Measurements from ENCODE around the gene RPAP2.

RPAP2 gene

GRCh38 chr1:92343061-92343460 lies 44.2 kb downstream of the RPAP2 start:
- no peak overlapping the region for H3K27ac ChIP-seq (ENCODE audit: extremely low read depth, low read depth, low read length)

GRCh38 chr1:92346866-92347640 lies 48.2 kb downstream of the RPAP2 start:
- H3K36me3 ChIP-seq (ENCODE audit: control insufficient read depth in 2 of 2, insufficient read depth in 1 of 2, low read length in 2 of 2): peaks cover 12 to 55% of the 10 kb centered on the region in 2 experiments; a peak in 2 of 3 replicates
- TF ChIP-seq ZNF560 (tag by site-specific recombination; IDR thresholded peaks at IDR 0.05; ENCODE audit: borderline replicate concordance) (no peak), REPIN1 (tag by site-specific recombination; IDR thresholded peaks at IDR 0.05; ENCODE audit: low read depth) (no peak), ZNF311 (tag by site-specific recombination; IDR thresholded peaks at IDR 0.05; ENCODE audit: borderline replicate concordance) (no peak), MZF1 (tag by site-specific recombination; IDR thresholded peaks at IDR 0.05; ENCODE audit: borderline replicate concordance) (no peak), ZNF221 (tag by site-specific recombination; IDR thresholded peaks at IDR 0.05; ENCODE audit: borderline replicate concordance) (no peak), ZNF248 (tag by site-specific recombination; IDR thresholded peaks at IDR 0.05) (no peak), PRDM1 (tag by site-specific recombination; IDR thresholded peaks at IDR 0.05) (no peak), ZNF423 (tag by site-specific recombination; IDR thresholded peaks at IDR 0.05) (no peak), ATF2 (tag by site-specific recombination; IDR thresholded peaks at IDR 0.05; ENCODE audit: low read depth) (no peak)
- H3K27ac ChIP-seq (ENCODE audit: extremely low read depth, low read depth, low read length): no peak overlapping the region
- POLR2A ChIA-PET: no interaction called here
- no peaks in the 10 kb centered on the region for H3K9me3 ChIP-seq (ENCODE audit: control insufficient read depth, insufficient read depth, low read depth, low read length)
- H3K4me1 ChIP-seq (ENCODE audit: control insufficient read depth, insufficient read depth, low read length): no peaks in the 10 kb centered on the region
- CTCF ChIA-PET: no interaction called here
- no peak overlapping the region for H3K4me3 ChIP-seq (ENCODE audit: low read depth, low read length)

More at GRCh38 chr1:92343061-92343460, 44.2 kb downstream of the RPAP2 start:
- TF ChIP-seq ZNF175 (tag by site-specific recombination; IDR thresholded peaks at IDR 0.05): no peak
- TF ChIP-seq ZNF692 (tag by site-specific recombination; IDR thresholded peaks at IDR 0.05): no peak
- no peak for TF ChIP-seq ZNF658 (tag by site-specific recombination; IDR thresholded peaks at IDR 0.05)
- no peak for TF ChIP-seq ZBTB44 (tag by site-specific recombination; IDR thresholded peaks at IDR 0.05)
- TF ChIP-seq TCF7L2 (IDR thresholded peaks at IDR 0.05; ENCODE audit: borderline replicate concordance, low read depth, low read length): no peak
- TF ChIP-seq, protein P1, sequence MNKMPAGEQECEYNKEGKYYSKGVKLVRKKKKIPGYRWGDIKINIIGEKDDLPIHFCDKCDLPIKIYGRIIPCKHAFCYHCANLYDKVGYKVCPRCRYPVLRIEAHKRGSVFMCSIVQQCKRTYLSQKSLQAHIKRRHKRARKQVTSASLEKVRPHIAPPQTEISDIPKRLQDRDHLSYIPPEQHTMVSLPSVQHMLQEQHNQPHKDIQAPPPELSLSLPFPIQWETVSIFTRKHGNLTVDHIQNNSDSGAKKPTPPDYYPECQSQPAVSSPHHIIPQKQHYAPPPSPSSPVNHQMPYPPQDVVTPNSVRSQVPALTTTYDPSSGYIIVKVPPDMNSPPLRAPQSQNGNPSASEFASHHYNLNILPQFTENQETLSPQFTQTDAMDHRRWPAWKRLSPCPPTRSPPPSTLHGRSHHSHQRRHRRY (tag by site-specific recombination; IDR thresholded peaks at IDR 0.05): no peak
- no peak for TF ChIP-seq SALL2 (tag by site-specific recombination; IDR thresholded peaks at IDR 0.05; ENCODE audit: borderline replicate concordance)
- TF ChIP-seq, protein P2, sequence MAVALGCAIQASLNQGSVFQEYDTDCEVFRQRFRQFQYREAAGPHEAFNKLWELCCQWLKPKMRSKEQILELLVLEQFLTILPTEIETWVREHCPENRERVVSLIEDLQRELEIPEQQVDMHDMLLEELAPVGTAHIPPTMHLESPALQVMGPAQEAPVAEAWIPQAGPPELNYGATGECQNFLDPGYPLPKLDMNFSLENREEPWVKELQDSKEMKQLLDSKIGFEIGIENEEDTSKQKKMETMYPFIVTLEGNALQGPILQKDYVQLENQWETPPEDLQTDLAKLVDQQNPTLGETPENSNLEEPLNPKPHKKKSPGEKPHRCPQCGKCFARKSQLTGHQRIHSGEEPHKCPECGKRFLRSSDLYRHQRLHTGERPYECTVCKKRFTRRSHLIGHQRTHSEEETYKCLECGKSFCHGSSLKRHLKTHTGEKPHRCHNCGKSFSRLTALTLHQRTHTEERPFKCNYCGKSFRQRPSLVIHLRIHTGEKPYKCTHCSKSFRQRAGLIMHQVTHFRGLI (tag by site-specific recombination; IDR thresholded peaks at IDR 0.05): no peak
- TF ChIP-seq HOXA7 (CRISPR knock-in tag; IDR thresholded peaks at IDR 0.05; ENCODE audit: borderline replicate concordance): no peak
- TF ChIP-seq ZNF76 (tag by site-specific recombination; IDR thresholded peaks at IDR 0.05; ENCODE audit: borderline replicate concordance, low read depth): no peak
- TF ChIP-seq GLI4 (tag by site-specific recombination; IDR thresholded peaks at IDR 0.05): no peak
- POLR2A ChIA-PET: no interaction called here
- Histone ChIP-seq H3K36me3 (ENCODE audit: control insufficient read depth in 2 of 2, insufficient read depth in 1 of 2, low read length in 2 of 2) (peaks cover 13 to 57% of the 10 kb centered on the region in 2 experiments), H3K4me1 (ENCODE audit: control insufficient read depth, insufficient read depth, low read length) (no peaks in the 10 kb centered on the region), H3K9me3 (ENCODE audit: control insufficient read depth, insufficient read depth, low read depth, low read length) (no peaks in the 10 kb centered on the region), H3K4me3 (ENCODE audit: low read depth, low read length) (no peak overlapping the region)
- CTCF ChIA-PET: no interaction called here

Data from HEK293 (cell line).